ENCODE data around the gene TTC28.

GRCh38 chr22:28344918-28345703 lies 334.5 kb downstream of the TTC28 start:
- TF ChIP-seq CTCF (IDR thresholded peaks at IDR 0.05): no peak
- TF ChIP-seq POLR2A (IDR thresholded peaks at IDR 0.05): no peak
- no peak for TF ChIP-seq EP300 (IDR thresholded peaks at IDR 0.05)

Data from sigmoid colon (tissue), 4 donors.